H1 (cell line): ENCODE data around the gene AIDA. TPM values are rescaled to one million over a fixed set of nuclear protein-coding genes. Genes with fewer than 3 reads are reported as not detected.

Source experiments
- EZH2 ChIP-seq: fragments of 200-600 bp; sonication (generic); IDR thresholded peaks from 2 replicates; pipeline ENCODE4 v1.7.1; 2012; ENCODE audit warnings: low read depth, mild to moderate bottlenecking, moderate library complexity, low read length, inconsistent platforms; ENCODE audit not compliant: severe bottlenecking
- RNF2 ChIP-seq: fragments of 200-900, 300-1000 bp; sonication (generic); IDR thresholded peaks from 2 replicates; pipeline ENCODE4 v1.7.1; 2016; ENCODE audit warnings: borderline replicate concordance, low read depth, mild to moderate bottlenecking, antibody characterized with exemption, low read length; ENCODE audit not compliant: poor library complexity, severe bottlenecking; ENCODE audit errors: missing control alignments
- polyA plus RNA-seq, 7 experiments: library from polyadenylated mRNA; depleted of rRNA in 3 of 7; stranded (reverse) in 5 of 7; unstranded in 2 of 7; fragments of >200 nt in 5 of 7; fragments of 200-250 nt in 2 of 7; gene quantifications; 1 replicate in 5 of 7; 2 replicates in 1 of 7; 4 replicates in 1 of 7; pipeline versions ENCODE4 v1.2.1 to v1.2.3, GENCODE V29; 2011 to 2013; ENCODE audit warnings: missing spikeins in 2 of 7, mixed read lengths in 2 of 7
- total RNA-seq: library from RNA; stranded (reverse); fragmentation: NEBNext Ultra II Directional; extraction: Animal tissue kit (Norgen Biotek cat#: 25700); gene quantifications from 2 replicates; pipeline ENCODE4 v1.2.1, GENCODE V29; 2021

AIDA gene
- total and polyA plus RNA-seq, 2 of the 8 experiments (the other 6 are each of a cell fraction or from before 2014, with no cell fraction given) = 52.5 to 103 TPM

DNA sequence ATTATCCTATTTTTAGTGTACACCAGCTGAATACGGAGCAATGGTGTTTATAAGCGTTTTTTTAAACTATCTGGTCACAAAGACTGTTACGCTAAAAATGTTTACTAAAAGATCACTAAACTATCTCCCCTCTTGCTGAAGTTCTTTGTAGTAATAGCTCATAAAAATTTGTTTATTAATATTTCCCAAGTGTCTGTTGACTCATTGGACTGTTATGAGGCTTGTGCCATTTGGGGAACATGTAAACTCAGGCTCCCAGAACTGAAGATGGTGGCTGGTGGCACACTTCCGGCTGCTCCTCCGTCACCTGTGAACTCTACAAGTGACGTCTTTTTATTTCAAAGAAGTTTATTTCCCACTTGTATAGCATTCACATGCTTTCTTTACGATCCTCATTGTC is 46.3 kb downstream of the AIDA start (continued):
- no peak for TF ChIP-seq RNF2
- TF ChIP-seq EZH2 = no peak
- TF ChIP-seq, all 59 proteins: peak for 0
